Muscle of leg (tissue), 11 donors: ENCODE data around the gene CENPP. TPM values are rescaled to one million over a fixed set of nuclear protein-coding genes. Genes with fewer than 3 reads are reported as not detected.

Experiments
- DNase-seq: peaks from one replicate; pipeline ENCODE4 v3.0.0; 2013
- H3K27ac ChIP-seq: one replicate; pipeline ENCODE4 v1.5.1; 2013; ENCODE audit warnings: mild to moderate bottlenecking, low read length, control low read depth
- H3K27me3 ChIP-seq: one replicate; pipeline ENCODE4 v1.6.1; 2013; ENCODE audit warnings: low read length; ENCODE audit not compliant: control insufficient read depth, insufficient read depth
- H3K36me3 ChIP-seq: one replicate; pipeline ENCODE4 v1.6.1; 2013; ENCODE audit warnings: low read length; ENCODE audit not compliant: control insufficient read depth, insufficient read depth
- H3K4me1 ChIP-seq: one replicate; pipeline ENCODE4 v1.6.1; 2013; ENCODE audit warnings: low read length; ENCODE audit not compliant: control insufficient read depth, insufficient read depth
- H3K4me3 ChIP-seq: one replicate; pipeline ENCODE4 v1.5.1; 2013; ENCODE audit warnings: low read length, control low read depth
- H3K9me3 ChIP-seq: replicated peaks from 2 replicates; pipeline ENCODE4 v1.6.1; 2013; ENCODE audit warnings: low read depth, low read length; ENCODE audit not compliant: control insufficient read depth
- WGBS: methylation state at CpG from one replicate; pipeline ENCODE4 v1.1.5; 2013; ENCODE audit warnings: missing lambda C conversion rate; ENCODE audit not compliant: insufficient coverage; 5-methylcytosine and 5-hydroxymethylcytosine counted together
- polyA plus RNA-seq, 8 donors: library from polyadenylated mRNA; unstranded; fragments of 120-200 nt; gene quantifications; one replicate each; pipeline versions ENCODE4 v1.2.1 to v1.2.3, GENCODE V29; 2013; ENCODE audit warnings: inconsistent platforms in 1 of 8, low replicate concordance in 1 of 8; ENCODE audit not compliant: insufficient read length in 8 of 8, insufficient read depth in 1 of 8
- total RNA-seq: library from RNA; stranded (reverse); fragments of 120-200 nt; gene quantifications from one replicate; pipeline ENCODE4 v1.2.4, GENCODE V29; 2013

Gene CENPP
- total and polyA plus RNA-seq, 9 donors, result 3.6 to 6.4 (median 5.5) TPM

DNA sequence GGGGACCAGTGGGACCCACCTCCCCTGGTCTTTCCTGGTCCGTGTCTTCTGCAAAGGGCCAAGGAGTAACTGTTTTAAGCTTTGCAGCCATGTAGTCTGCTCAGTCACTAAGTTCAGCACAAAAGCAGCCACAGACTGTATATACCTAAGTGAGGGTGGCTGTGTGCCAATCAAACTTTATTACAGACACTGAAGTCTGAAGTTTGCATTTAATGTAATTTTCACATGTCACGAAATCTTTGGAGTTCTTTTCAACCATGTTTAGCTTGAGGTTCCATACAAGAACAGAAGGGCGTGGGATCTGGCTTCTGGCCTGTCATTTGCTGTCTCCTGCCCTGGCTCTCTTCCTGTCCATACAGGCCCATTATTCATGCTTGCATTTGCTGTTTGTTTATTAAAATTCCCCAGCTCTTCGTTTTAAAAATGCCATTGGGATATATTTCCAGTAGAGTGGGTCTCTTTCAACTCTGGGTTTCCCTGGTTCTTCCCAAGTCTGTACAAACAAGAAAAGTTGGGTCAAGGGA lies 274.2 kb downstream of the CENPP start:
- Histone ChIP-seq H3K27me3 (no peaks in the 10 kb centered on the region), H3K4me1 (peaks cover 48% of the 10 kb centered on the region), H3K4me3 (no peak overlapping the region), H3K36me3 (no peaks in the 10 kb centered on the region), H3K27ac (peak overlapping the region; percentile 91), H3K9me3 (peaks cover 5% of the 10 kb centered on the region)
- DNase-seq, result peak; percentile 89
- 24% methylated on average over 3 of the region's 4 CpGs for WGBS

DNA sequence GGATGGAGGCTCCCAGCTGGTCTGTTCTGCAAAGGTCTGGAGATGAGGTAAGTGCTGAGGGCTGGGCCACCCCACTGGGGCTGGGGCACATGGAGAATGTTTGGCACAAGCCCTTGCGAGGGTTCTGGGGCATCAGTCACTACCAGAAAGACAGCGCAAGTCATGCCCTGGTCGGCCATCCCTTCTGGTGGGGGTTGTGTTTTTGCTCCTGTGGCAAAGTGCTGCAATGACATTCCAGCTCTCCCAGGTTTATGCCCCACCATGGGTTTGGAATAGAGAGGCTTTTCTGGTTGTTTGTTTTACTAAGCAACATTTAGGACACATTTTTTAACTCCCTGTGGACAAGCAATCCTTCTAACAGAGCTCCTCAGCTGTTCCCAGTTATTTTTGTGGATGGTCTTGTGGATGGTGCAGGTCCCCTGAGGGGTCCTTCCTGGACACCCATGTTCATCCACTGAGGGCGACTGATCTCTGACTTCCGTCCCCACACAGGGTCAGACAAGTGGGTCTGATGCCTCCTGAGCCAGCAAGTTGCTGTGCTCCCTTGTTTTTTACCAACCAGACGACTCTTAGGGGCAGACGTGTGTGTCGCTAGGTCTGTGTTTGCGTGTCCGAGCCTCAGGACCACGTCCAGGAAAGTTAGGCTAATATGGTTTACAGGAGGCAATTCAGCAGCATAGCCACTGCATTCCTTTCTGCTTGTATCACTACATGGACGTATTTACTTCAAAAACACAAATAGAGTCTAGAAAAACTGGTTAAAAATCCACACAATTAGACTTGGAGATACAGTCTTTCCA lies 274.9 kb downstream of the CENPP start:
- DNase-seq, result peak; percentile 94
- no peak overlapping the region for H3K4me3 ChIP-seq
- 29% methylated on average over 8 of the region's 12 CpGs for WGBS
- peak overlapping the region; percentile 91 for H3K27ac ChIP-seq
- peaks cover 48% of the 10 kb centered on the region for H3K4me1 ChIP-seq
- H3K27me3 ChIP-seq, result no peaks in the 10 kb centered on the region
- no peaks in the 10 kb centered on the region for H3K36me3 ChIP-seq
- H3K9me3 ChIP-seq, result peaks cover 8% of the 10 kb centered on the region

DNA sequence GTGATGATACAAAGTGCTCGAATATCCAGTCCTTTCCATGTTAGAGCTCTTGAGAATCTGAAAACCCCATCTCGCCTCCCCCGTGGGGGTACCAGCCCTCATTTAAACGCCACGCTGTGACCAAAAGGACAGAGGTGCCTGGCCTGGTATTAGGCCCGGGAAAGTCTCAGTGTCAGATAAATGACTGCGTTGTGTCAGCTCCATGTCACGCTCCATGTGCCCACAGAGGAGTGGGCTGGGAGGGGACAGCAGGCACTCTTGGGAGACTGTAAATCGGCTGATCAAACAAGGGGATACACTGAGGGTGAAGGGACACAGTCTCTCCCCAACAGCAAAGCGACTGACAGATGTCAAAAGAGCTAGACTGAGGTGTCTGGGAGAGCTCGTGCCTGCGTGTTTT lies 275.7 kb downstream of the CENPP start:
- Histone ChIP-seq H3K4me3 (no peak overlapping the region), H3K36me3 (no peaks in the 10 kb centered on the region), H3K9me3 (peaks cover 11% of the 10 kb centered on the region), H3K27me3 (no peaks in the 10 kb centered on the region), H3K4me1 (peaks cover 48% of the 10 kb centered on the region), H3K27ac (peak overlapping the region; percentile 91)
- WGBS, result 57% methylated on average over 4 of the region's 12 CpGs
- no peak for DNase-seq

DNA sequence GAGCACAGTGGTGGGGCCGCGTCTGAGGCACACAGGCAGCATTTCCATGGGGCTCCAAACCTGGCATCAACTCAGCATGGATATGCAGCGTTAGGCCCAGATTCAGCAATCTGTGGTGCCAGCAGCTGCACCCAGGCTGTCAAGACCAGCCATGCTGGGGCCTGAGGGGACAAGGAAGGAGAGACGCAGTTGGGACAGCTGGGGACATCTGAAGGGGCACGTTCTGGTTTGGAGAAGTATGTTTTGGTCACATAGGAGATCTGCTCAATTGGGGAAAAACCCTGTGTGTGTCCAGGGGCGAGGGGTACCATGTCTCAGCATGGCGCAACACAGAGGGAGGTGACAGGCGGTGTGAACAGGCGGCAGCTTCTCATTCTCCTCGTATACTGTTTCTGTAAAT lies 276.7 kb downstream of the CENPP start:
- Histone ChIP-seq H3K36me3 (no peaks in the 10 kb centered on the region), H3K4me3 (no peak overlapping the region), H3K27me3 (no peaks in the 10 kb centered on the region), H3K9me3 (peaks cover 11% of the 10 kb centered on the region), H3K4me1 (peaks cover 51% of the 10 kb centered on the region), H3K27ac (peak overlapping the region; percentile 91)
- DNase-seq, result peak; percentile 61
- 91% methylated on average over 7 of the region's 10 CpGs for WGBS

DNA sequence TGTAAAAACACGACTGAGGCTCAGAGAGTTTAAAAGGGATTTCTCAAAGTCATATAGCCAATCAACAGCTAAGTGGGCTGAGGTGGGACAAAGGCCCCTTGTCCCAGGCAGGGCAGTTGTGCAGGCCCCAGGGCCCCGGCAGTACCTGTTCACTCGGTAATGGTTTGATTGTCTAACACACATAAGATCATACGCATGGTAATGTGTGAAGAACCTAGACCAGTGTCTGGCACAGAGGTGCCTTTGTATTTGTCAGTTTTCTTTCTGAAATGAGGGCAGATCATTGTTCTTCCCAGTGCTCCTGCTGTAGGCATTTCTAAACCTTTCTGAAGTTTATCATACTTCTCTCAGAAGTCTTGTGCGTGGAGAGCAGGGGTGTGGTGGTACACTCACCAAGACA lies 277.3 kb downstream of the CENPP start:
- H3K9me3 ChIP-seq, result peaks cover 11% of the 10 kb centered on the region
- WGBS, result 96% methylated on average over 4 of the region's 5 CpGs
- H3K27me3 ChIP-seq, result no peaks in the 10 kb centered on the region
- peak overlapping the region; percentile 13 for H3K27ac ChIP-seq
- no peak overlapping the region for H3K4me3 ChIP-seq
- DNase-seq, result no peak
- H3K4me1 ChIP-seq, result peaks cover 54% of the 10 kb centered on the region
- no peaks in the 10 kb centered on the region for H3K36me3 ChIP-seq

DNA sequence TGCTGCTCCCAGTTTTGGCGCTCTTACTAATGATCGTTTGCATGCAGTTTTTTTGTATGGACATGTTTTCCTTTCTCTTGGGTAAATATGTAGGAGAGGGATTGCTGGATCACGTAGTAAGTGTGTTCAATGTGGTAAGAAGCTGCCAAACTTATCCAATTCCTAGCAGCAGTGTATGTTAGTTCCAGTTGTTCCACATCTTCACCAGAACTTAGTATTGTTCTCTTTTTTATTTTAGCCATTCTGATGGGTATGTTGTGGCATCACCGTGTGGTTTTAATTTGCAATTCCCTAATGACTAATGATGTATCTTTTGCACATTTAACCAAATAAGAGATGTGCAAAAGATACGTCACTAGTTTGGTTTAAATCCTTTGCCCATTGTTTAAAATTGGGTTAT lies 278.2 kb downstream of the CENPP start:
- Histone ChIP-seq H3K4me3 (no peak overlapping the region), H3K27ac (no peak overlapping the region), H3K4me1 (peaks cover 59% of the 10 kb centered on the region), H3K27me3 (no peaks in the 10 kb centered on the region), H3K36me3 (no peaks in the 10 kb centered on the region), H3K9me3 (peaks cover 11% of the 10 kb centered on the region)
- WGBS, result no CpG with 5 or more reads among the region's 5 CpGs
- DNase-seq, result no peak

DNA sequence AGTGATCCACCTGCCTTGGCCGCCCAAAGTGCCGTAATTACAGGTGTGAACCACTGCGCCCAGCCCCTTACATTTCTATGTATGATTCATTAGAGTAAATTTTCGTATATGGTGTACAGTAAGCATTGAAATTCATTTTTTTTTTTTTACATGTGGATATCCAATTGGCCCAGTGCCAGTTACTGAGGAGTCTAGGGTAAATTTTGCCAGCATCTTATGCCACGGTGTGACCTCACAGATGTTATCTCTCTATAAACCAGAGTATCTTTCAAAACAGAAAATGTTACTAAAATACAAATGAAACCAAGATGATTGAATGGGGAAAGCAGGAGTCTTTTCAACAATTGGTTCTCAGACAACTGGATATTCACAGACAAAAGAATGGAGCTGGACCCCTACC lies 279.5 kb downstream of the CENPP start:
- no peaks in the 10 kb centered on the region for H3K27me3 ChIP-seq
- H3K4me1 ChIP-seq, result peaks cover 61% of the 10 kb centered on the region
- no peak for DNase-seq
- no peaks in the 10 kb centered on the region for H3K36me3 ChIP-seq
- peaks cover 11% of the 10 kb centered on the region for H3K9me3 ChIP-seq
- WGBS, result no CpG with 5 or more reads among the region's 5 CpGs
- no peak overlapping the region for H3K27ac ChIP-seq
- H3K4me3 ChIP-seq, result no peak overlapping the region

DNA sequence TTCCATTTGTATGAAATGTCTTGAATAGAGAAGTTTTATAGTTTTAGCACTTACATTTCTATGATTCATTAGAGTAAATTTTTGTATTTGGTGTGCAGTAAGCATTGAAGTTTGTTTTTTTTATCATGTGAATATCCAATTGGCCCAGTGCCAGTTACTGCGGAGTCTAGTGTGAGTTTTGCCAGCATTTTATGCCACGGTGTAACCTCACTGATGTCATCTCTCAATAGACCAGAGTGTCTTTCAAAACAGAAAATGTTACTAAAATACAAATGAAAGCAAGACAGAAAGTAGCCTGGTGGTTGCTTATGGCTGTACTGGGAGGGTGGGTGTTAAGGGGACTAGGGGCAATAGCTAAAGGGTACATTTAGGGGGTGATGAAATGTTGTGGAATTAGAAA lies 281.3 kb downstream of the CENPP start:
- no CpG with 5 or more reads among the region's 2 CpGs for WGBS
- Histone ChIP-seq H3K4me1 (peaks cover 61% of the 10 kb centered on the region), H3K36me3 (peaks cover 2% of the 10 kb centered on the region), H3K27me3 (no peaks in the 10 kb centered on the region), H3K4me3 (no peak overlapping the region), H3K27ac (peak overlapping the region; percentile 96), H3K9me3 (peaks cover 11% of the 10 kb centered on the region)
- DNase-seq, result peak; percentile 83

DNA sequence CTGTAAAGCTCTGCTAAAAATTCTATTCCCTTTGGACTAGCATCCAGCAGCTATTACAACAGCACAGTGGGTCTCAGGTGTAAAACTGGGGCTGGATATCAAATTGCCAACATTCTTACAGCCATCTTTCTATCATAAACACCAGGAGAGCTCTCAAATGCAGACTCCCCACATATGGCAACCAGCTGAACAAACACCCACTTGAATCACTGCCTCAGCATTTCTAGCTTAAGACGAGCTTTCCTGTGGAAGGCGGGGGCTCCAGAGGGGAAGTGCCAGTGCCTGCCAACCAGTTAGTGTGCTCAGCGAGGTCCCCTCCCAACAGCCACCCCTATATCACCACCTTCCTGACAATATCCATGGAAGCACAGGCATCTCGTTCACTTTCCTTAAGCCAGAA lies 282.0 kb downstream of the CENPP start:
- H3K4me3 ChIP-seq, result no peak overlapping the region
- H3K4me1 ChIP-seq, result peaks cover 61% of the 10 kb centered on the region
- H3K36me3 ChIP-seq, result peaks cover 8% of the 10 kb centered on the region
- H3K27me3 ChIP-seq, result no peaks in the 10 kb centered on the region
- DNase-seq, result peak; percentile 87
- peak overlapping the region; percentile 96 for H3K27ac ChIP-seq
- 26% methylated on average over 2 of the region's 4 CpGs for WGBS
- H3K9me3 ChIP-seq, result peaks cover 11% of the 10 kb centered on the region

DNA sequence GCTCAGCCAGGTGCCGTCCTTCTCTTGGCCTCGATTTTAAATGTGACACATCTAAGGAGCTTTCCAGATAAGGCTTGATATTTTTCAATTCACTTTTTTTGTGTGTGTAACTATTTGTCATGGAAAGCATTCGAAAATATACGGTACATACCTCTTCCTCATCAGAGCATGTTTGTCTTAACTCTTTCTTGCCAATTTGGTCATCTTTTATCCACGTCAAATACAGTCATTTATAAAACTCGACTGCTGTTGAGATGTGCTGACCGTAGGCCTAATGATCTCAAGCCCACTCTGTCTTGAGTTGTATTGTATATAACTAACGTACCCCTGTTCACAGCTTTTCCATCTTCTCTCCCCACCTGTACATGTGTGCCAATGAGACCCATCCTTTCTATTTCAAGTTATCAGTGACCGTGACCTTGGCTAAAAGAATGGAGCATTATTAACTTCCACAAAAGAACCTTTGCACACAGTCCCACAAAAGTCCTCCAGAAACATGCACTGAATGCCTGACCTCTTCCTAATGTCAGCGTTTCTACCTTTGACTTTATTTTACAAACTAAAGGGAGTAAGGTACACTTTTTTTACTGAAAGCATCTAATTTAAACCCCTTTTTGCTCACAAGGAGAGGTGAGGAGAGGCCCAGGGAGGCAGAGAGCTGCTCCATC lies 282.6 kb downstream of the CENPP start:
- WGBS, result 50% methylated on average over 1 of the region's 10 CpGs
- Histone ChIP-seq H3K36me3 (peaks cover 12% of the 10 kb centered on the region), H3K4me3 (no peak overlapping the region), H3K4me1 (peaks cover 59% of the 10 kb centered on the region), H3K9me3 (peaks cover 11% of the 10 kb centered on the region), H3K27me3 (no peaks in the 10 kb centered on the region), H3K27ac (peak overlapping the region; percentile 96)
- peak; percentile 80 for DNase-seq
